ENCODE measurements around the gene FOXC2.

Gene FOXC2

DNA sequence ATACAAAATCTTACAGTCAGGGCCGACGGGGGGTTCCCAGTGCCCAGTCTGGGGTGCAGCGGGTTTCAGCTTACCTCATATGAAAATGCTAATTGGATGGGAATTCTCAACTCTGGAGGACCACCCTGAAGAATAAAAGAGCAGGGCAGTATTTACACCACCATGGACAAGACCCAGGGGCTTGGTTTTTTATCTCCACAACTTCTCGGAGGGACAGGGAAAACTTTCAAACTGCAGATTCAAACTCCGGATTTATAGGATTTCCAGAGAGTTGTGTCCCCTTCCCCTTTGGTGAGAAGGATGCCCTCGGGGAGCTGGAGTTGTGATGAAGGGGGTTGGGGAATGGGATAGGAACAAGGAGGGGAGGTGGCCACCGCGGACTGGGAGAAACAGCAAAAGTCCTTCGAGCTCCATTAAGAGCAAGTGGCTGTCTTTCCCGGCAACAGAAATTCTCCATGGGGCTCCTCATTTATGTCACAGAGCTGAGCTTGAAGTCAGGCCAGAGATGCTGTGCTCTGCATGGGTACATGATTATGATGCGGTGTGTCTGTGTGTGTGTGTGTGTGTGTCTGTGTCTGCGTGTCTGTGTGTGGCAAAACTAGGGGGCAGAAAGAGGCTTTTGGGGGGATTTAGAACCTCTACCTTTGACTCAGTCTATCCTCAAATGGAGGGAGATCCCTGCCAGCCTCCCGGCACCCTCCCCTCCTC lies 27.4 kb downstream of the FOXC2 start:
- DNase-seq, result no peak

DNA sequence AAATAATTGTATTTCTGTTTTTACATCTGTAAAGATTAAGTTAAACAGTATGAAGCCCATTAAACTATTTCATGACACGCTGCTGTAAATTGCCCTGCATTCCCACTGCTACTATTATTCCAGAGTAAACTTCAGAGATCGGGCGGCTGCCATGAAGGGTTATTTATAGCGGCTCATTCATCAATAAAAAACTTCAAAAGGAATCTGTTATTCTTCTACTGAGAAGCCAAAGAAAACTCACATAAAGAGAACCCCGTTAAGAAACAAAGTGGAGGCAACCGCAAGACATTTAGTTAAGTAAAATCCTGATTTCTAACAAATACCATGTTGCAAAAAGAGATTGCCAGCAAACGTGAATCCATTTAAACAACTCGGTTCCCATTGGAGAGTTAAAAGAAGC lies 28.1 kb downstream of the FOXC2 start:
- DNase-seq, result no peak

DNA sequence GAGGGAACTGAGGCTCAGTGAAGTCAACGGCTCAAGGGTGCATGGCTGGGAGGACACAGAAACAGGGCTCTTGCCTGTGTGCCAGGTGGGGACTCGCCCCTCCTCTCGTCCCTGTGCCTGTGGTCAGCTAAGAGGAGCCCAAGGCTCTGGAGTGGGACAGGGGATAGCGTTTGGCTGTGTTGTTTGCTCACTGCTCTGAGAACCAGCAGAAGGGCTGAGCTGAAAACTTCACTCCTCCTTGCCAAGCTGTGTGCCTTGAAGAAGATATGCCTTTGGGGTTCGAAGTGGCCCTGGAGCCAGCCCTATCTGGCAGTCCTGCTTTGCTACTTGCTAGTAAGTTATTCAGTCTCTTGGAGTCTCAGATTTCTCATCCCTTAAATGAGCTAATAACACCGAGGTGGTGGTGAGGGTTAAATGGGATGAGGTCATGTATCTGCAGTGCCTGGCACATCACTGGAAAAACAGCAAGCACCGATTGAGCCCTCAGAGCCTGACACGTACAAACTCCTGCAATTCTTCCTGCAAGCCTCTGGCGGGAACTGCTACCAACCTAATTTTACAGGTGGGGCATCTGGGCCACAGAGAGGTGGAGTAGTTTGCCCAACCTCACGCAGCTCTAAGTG lies 29.5 kb downstream of the FOXC2 start:
- DNase-seq, result no peak

DNA sequence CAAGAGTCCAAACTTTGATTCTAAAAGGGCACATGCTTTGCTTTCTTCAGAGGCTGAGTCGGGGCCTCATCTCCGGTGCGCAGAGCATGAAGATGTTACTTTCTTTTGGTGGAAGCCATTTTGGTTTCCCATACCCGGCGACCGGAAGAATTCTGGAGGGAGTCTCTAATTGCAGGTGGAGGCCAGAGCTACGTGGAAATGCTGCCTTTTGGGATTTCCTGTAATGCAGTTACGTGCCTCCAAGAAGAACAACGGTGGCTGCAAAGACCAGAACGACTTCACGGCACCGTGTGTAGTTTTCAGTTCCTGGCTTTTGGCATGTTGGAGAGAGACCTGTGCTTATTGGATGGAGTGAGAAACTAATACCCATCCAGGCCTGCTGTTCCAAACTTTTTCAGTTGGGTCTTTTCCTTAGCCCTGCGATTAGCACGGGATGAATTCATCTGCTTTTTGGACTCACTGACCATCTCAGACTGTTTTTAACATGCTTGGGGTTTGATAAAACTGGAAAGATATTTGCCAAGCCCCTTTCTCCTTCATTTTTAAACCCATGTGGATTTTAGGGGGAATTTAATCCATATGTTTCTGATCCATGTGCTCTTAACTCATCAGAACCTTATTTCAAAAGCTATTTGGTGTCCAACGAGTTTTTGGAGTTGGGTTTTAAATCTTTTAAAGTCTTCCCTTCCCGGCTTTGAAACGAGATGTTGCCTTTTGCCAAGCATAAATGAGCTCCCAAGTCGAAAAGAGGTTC lies 30.7 kb downstream of the FOXC2 start:
- no peak for DNase-seq

DNA sequence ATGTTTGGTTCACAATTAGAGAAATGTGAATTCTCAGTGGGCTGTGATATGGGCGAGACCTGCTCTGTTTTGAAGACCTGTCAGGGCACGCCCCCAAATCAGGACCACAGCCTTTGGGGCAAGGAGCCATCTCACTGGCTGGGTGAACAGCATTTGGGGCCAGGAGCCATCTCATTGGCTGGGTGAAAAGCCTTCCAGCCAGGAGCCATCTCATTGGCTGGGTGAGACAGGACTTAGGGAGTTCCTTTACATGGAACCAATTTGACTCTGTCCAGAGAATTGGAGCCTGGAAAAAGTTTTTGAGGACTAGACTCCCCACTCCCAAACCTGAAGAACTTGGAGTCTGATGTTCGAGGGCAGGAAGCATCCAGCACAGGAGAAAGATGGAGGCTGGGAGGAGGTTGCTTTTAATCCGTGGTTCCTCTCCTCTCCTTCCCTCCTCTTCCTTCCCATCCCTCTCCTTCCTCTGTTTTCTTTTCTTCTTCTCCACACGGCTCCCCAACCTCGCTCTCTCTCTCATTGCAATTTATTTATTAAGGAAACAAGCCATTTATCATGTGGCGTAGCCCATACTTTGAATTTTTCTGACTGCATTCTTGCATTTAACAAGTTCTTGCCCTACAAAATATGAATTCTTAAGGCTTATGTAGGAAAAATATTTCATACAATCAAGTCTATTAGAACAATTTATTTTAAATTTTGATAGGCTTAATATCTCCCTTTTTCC lies 31.4 kb downstream of the FOXC2 start:
- no peak for DNase-seq

DNA sequence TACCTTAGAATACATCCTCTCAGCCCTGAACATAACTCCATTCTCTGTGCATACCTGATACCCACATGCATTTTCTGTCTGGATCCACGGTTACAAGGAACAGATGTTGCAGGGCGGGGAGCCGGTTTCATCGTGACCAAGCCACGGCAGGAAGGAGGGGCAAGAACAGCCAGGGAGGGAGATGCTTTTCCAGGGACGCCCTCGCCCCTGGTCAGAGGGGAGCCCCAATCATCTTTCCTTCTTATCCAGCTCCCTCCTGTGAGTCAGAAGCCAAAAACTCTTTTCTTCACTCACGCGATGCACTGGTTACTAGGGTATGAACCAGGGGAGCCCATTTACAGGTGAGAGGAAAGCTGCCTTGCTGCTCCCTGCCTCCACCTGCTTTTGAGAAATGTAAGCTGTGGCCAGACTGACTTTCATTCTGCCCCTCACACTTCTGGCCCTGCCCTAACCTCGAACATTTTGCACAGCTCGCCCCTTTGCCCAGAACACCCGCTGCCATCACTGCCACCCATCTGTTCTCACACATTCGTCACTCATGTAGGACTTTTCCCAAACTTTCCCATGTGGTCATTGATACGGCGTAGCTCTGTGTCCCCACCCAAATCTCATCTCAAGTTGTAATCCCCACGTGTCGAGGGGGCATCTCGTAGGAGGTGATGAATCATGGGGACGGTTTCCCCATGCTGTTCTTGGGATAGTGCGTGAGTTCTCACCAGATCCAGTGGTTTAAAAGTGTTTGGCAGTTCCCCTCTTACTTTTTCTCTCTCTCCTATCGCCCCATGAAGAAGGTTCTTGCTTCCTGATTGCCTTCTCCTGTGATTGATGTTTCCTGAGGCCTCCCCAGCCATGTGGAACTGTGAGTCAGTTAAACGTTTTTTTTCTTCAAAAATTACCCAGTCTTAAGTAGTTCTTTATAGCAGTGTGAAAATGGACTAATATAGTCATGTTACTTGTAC lies 32.3 kb downstream of the FOXC2 start:
- no peak for DNase-seq

DNA sequence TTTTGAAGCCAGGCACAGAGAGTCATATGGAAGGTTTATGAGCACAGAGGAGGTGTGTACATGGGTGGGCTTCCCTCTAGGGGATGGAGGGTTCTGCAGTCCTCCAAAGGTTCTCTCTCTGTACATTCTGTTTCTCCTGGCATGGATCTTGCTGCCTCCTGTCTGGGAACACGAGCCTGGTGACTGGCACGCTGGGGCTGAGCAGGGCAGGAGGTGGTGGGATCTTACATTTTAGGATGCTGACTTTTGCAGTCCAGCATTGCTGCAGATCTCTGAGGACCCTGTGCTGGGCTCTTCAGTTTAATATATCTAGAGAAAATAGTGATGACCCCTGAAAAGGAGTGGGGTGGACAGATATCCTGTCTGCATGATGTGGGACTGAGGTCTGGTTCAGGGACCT lies 34.7 kb downstream of the FOXC2 start:
- DNase-seq, result no peak

DNA sequence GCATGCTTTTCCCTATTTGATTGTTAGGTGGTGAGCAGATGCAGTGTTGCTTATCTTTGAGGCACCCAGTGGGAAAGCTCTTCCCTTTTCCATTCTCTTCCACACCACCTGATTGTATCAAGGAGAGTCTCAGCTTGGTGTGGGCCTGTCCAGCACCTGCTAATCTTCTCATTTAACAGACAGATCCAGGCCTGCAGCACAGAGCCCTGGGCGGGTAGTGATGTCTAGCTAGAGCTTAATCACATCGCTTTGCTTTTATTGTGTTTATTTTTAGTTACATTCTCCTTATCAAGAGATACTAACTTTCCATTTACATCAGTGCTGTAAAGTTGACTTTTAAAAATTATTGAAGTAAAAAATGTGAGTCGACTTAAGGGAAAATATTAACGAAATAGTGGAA lies 35.9 kb downstream of the FOXC2 start:
- no peak for DNase-seq

DNA sequence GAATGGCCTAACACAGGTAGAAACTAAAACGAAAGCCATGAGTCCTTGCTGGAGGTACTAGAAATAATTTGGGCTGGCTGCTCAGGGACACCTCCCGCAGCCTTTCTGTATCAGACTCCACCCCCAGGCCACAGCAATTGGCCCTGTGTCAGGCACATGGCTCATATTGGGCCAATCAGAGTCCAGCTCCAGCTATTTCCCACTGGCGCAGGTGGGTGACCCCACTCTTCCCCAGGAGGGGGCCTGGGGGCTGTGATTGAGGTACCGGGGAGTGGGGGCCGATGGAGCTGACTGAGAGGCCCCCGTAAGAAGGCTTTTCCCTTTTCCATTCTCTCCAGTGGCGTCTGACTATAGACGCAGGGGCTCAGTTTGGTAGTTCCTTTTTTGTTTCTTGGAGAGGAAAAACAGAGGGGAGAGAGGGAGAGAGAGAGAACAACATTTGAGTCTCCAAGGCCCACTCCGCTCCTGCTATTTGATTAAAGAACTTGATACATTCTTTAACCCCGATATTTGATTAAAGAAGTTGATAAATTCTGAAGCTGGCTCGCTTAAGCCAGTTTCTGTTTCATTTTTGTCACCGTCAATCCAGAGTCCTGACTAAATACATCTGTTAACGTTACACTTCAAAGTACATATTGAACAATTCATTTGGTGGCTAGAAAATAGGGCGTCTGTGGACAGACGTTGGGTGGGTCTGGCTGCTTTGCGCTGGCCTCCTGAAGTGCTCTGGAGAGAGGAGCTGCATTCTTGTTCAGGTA lies 38.0 kb downstream of the FOXC2 start:
- DNase-seq, result peak; percentile 34 to 44

DNA sequence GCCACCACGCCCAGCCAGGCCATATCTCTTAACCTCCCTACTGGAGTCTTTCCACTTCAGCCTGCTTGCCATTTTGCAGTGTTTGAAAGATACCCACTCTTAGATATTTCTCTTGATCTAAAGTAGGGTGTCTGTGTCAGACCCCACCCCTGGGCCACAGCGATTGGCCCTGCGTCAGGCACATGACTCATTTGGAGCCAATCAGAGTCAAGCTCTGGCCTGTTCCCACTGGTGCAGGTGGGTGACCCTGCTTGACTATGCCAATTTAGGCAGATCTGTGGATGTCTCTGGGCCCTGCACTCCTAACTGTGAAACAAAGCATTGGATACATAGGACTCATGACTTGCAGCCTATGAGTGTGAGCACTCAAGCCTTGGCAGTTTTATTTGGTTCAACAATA lies 39.3 kb downstream of the FOXC2 start:
- DNase-seq, result no peak

DNA sequence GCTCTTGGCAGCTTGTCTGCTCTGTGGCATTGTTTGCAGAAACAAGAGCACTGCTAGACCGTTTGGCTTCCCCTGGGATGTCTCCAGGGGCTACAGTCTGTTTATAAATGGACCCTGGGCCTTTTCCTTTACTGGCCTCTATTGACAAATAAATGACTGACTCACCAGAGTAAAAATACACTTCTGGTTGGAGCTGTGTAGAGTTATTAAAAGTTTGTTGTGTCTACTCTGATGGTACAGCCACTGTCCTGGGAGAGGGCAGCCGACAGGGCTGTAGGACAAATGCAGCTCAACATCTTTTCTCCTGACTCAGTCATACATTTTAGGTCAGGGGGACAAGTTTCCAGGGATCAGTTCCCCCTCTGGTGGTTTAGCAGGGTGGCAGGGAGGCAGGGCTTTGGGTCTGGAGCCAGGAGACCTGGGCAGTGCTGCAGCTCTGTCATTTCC lies 41.7 kb downstream of the FOXC2 start:
- DNase-seq, result no peak

DNA sequence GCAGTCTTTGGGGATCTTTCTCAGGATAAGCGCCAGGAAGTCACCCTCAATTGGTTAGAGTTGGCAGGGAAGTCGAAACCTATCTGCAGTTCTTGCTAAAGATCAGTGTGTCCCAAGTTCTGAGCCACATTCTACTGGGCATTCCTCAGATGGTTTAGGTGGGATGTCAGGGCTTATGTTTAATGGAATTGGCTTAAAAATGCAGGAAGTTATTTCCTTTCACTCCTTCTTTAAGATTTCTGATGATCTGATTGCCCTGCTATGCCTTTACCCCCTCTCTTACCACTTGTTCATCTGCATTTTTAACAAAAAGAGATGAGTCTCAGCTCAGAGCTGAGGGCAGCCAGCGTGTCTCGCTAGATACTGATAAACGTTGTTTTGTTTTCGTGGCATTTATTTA lies 42.5 kb downstream of the FOXC2 start:
- no peak for DNase-seq

DNA sequence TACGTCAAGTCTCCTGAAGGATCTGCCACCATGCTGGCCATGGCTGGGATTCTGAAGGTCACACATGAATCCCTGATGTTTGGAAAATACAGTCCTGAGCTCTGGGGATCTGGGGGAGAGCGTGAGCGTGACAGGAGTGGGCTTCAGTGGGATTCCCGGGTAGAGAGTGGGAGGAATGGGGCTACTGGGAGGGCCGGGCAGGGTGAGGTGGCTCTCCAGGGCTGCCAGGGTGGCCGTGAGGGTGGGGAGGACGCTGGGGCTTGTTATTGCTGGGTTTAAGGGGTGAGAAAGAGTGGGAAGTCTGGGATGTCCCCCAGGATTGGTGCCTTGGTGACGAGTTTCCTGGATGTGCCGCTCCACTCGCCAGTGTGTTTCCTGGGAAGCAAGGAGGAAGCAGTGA lies 43.0 kb downstream of the FOXC2 start:
- no peak for DNase-seq

DNA sequence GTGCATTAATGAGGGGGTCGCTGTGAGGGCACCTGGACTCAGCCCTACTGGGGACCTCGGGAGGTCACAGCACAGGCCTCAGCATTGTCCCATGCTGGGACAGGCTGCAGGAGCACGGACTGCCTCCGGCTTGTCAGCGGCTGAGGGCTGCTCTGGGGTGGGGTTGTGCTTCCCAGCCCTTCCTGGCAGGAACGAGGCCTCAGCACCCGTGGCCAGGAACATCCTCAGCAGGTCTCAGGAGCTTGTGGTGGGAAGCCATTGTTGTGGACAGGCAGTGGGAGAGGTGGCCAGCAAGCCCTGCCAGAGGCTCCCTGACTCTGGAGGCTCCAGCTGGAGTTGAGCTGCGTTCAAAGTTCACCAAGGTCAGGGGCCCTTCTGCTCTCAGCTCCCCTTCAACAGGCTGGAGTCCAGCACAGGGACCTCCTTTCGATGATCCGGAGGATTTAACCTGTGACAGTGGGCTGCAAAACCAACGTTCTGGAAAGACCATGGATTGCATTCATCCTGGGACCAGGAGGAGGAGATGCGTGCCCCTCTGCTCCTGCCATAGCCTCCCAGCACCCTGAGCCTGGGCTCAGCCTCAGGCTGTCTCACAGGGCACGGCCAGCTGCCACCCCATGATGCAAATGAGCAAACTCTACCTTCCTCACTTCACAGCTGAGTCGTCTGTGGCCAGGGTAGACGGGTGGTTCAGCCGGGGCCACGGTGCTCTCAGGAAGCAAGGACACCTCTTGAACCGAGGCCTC lies 44.3 kb downstream of the FOXC2 start:
- no peak for DNase-seq

DNA sequence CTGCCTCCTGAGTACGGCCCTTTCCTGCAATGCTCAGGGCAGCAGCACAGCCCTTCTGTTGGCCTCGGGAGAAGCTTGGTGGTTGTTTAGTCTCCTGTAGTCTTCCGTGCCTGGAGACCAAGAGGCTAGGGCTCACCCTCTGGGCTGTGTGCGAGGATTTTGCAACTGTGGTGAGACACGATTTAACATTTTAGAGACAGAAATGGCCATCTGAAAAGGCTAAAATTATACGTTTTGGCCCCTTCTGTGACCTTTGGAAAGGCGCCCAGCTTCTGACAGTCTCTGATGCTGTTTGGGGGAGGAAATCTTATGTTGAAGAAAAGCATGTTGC lies 44.9 kb downstream of the FOXC2 start:
- DNase-seq, result no peak

DNA sequence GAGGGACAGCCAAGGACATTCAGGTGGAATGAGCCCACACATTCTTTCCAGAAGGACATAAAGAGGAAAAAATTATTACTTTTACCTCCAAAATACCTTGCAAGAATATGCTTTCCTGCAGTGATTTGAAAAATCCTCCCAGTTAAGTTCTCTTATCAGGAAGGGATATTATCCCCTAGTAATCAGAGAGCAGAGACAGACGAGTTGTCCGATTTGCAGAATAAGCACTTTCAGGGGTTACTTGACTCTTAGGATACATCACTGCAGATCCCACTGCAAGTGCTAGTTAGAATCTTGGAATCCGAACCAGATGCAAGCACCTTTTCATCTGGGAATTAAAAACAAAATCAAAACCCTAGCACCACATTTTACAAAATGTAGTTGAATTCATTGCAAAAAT lies 45.3 kb downstream of the FOXC2 start:
- DNase-seq, result no peak

DNA sequence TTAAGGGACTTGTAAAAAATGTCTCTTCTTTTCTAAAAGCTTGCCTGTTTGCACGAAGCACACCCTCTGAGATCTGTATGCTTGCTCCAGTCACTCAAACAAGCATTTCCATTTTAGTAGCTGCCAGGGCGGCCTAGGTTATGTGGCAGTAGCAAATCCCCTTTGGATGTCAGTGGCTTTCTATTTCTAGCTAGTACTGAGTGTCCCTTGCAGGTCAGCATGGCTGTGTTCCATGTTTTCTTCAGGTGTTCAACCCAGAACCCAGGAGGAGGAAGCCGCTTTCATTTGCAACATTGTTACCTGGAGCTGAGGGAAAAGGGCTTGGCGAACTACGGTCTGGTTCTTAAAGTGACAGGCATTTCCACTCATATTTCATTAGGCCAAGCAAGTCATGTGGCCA lies 48.1 kb downstream of the FOXC2 start:
- no peak for DNase-seq

DNA sequence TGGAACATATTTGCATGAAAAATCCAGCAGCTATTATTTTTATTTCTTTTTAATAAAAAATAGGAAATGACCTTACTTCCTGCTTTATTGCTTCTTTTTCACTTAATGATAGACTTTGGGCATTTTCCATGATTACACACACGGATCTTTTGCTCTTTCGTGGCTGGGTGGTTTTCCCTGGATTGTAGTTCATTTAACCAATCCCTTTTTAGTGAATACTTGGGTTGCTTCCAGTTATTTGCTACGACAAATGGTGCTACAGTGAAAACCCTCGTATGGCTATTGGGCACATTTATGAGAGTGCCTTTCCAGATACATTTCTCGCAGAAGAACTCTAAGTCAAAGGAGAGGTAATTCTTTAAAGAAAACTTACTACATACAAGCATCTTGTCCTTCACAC lies 50.3 kb downstream of the FOXC2 start:
- DNase-seq, result no peak

DNA sequence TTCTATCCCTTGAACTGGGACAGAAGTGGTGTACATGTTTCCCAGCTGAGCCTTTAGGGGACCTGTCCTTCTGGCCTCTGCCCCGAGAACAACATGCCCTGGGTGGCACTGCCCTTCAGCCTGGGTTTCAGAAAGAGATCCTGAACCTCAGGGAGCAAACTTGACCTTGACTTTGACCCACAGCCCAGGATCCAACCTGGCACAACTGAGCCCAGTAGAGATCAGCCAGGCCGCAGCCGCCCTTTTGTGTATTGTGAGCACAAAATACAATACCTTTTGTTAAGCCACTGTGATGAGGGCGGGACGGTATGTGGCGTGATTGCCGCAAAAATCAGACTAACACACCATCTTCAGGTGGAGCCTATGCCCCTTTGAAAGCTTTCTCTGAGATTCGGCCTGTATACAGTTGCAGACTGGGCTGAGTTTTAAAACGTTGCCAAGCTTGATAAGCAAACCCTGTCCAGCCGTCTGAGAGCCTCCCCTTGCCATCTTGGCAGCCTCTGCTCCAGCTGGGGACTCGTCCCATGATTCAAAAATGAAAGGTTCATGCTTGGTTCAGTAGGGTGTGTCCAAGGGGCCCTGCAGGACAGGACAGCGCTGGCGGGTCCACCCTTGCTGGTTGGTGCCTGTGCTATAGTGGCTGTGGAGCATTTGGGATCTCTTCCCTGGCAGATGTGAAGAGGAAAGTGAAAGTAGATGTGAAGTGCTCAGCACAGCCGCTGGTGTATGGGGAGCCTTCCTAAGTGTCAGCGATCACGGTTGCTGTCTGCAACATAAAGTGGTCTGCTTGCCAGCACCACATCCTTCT lies 52.0 kb downstream of the FOXC2 start:
- no peak for DNase-seq
